CD4-positive, alpha-beta T cell (primary cell): ENCODE results near the gene ITGAX. TPM values are rescaled to one million over a fixed set of nuclear protein-coding genes. Genes with fewer than 3 reads are reported as not detected.

ENCODE experiments used
- ATAC-seq: fragments of 200-7000 bp; cut with Tn5 transposase; one replicate; pipeline ENCODE4 v1.10.0; 2022; ENCODE audit warnings: mild to moderate bottlenecking; ENCODE audit not compliant: poor library complexity
- CTCF ChIA-PET: fragments of 350-600 bp; sonication (Branson Sonifier 250); formaldehyde crosslinking; loops from one replicate; lab custom pipeline; 2021; ENCODE audit warnings: antibody characterized with exemption, inconsistent platforms; lab: Charles Lee
- POLR2A ChIA-PET: fragments of 350-600 bp; sonication (Branson Sonifier 250); formaldehyde crosslinking; loops from one replicate; lab custom pipeline; 2021; ENCODE audit warnings: antibody characterized with exemption, inconsistent platforms; lab: Charles Lee
- DNase-seq, 14 experiments: peaks; one replicate each; pipeline ENCODE4 v3.0.0-alpha.2; 2013 to 2020; ENCODE audit warnings: mixed read lengths in 2 of 14
- H3K27ac ChIP-seq, 2 donors: one replicate each; pipeline versions ENCODE4 v1.5.1 to v1.7.0; 2013; ENCODE audit warnings: low read length in 2 of 2, low read depth in 1 of 2, mild to moderate bottlenecking in 1 of 2
- H3K27me3 ChIP-seq, 2 experiments: 1 replicate in 1 of 2; 2 replicates in 1 of 2; pipeline versions ENCODE4 v1.6.1 to v1.7.0; 2013; ENCODE audit warnings: low read length in 2 of 2, control low read depth in 1 of 2, mild to moderate bottlenecking in 1 of 2, moderate library complexity in 1 of 2; ENCODE audit not compliant: insufficient read depth in 2 of 2, control insufficient read depth in 1 of 2
- H3K36me3 ChIP-seq: one replicate; pipeline ENCODE4 v1.6.1; 2013; ENCODE audit warnings: low read length, control low read depth; ENCODE audit not compliant: insufficient read depth
- H3K4me1 ChIP-seq: one replicate; pipeline ENCODE4 v1.6.1; 2013; ENCODE audit warnings: low read length, control low read depth; ENCODE audit not compliant: insufficient read depth
- H3K4me3 ChIP-seq: one replicate; pipeline ENCODE4 v1.5.1; 2013; ENCODE audit warnings: mild to moderate bottlenecking, low read length, moderate library complexity
- H3K9me3 ChIP-seq, 2 experiments: 1 replicate in 1 of 2; 2 replicates in 1 of 2; pipeline versions ENCODE4 v1.6.1 to v1.7.0; 2013; ENCODE audit warnings: low read length in 2 of 2, mild to moderate bottlenecking in 2 of 2, control low read depth in 1 of 2, moderate library complexity in 1 of 2; ENCODE audit not compliant: control insufficient read depth in 1 of 2, insufficient read depth in 1 of 2
- H3K27ac Mint-ChIP-seq: one replicate; pipeline ENCODE4 v1.8.0; 2020; ENCODE audit warnings: mixed read lengths
- H3K27me3 Mint-ChIP-seq: one replicate; pipeline ENCODE4 v1.8.0; 2021; ENCODE audit warnings: mixed read lengths
- H3K36me3 Mint-ChIP-seq: one replicate; pipeline ENCODE4 v1.8.0; 2021; ENCODE audit warnings: low read depth, mixed read lengths
- H3K4me1 Mint-ChIP-seq: one replicate; pipeline ENCODE4 v1.8.0; 2021; ENCODE audit warnings: low read depth, mixed read lengths
- H3K4me3 Mint-ChIP-seq: one replicate; pipeline ENCODE4 v1.8.0; 2020; ENCODE audit warnings: mild to moderate bottlenecking, mixed read lengths
- H3K9me3 Mint-ChIP-seq: one replicate; pipeline ENCODE4 v1.8.0; 2020; ENCODE audit warnings: mixed read lengths
- intact Hi-C, 2 experiments: fragments of 100-400 bp; cut with DNase I in 1 of 2; cut with micrococcal nuclease in 1 of 2; formaldehyde crosslinking; loops; one replicate each; pipeline versions ENCODE4 v1.15.1 to v1.9.0; 2023 to 2025; cut with DNase I, micrococcal nuclease
- total RNA-seq, 174 experiments: library from RNA in 2 of 174; stranded (reverse) in 2 of 174; gene quantifications; one replicate each; pipeline ENCODE4 v1.2.3 and lab custom pipeline; 2021 to 2026
- TF ChIP-seq, protein P1 (sequence below): fragments of 200-600 bp; IDR thresholded peaks from one replicate; pipeline ENCODE4 v1.8.0; 2022; ENCODE audit warnings: antibody characterized with exemption, mild to moderate bottlenecking

ITGAX gene
- total RNA-seq, 2 experiments from 2014 or later: 5.5 to 6.0 TPM

GRCh38 chr16:31351246-31351941 is 3.6 kb upstream of the ITGAX start:
- Histone ChIP-seq H3K36me3 (no peaks in the 10 kb centered on the region), H3K4me3 (no peak overlapping the region), H3K27me3 (no peaks in the 10 kb centered on the region), H3K4me1 (peaks cover 25% of the 10 kb centered on the region), H3K9me3 (peaks cover 0 to 4% of the 10 kb centered on the region in 2 experiments), H3K27ac (peak overlapping the region in 1 of 2 donors; percentile 37)
- no peaks in the 10 kb centered on the region for H3K36me3 Mint-ChIP-seq
- DNase-seq (peak in 2 of 14 experiments; percentile 40 to 48), ATAC-seq (no peak)
- TF ChIP-seq, protein P1, sequence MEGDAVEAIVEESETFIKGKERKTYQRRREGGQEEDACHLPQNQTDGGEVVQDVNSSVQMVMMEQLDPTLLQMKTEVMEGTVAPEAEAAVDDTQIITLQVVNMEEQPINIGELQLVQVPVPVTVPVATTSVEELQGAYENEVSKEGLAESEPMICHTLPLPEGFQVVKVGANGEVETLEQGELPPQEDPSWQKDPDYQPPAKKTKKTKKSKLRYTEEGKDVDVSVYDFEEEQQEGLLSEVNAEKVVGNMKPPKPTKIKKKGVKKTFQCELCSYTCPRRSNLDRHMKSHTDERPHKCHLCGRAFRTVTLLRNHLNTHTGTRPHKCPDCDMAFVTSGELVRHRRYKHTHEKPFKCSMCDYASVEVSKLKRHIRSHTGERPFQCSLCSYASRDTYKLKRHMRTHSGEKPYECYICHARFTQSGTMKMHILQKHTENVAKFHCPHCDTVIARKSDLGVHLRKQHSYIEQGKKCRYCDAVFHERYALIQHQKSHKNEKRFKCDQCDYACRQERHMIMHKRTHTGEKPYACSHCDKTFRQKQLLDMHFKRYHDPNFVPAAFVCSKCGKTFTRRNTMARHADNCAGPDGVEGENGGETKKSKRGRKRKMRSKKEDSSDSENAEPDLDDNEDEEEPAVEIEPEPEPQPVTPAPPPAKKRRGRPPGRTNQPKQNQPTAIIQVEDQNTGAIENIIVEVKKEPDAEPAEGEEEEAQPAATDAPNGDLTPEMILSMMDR: no peak
- CTCF ChIA-PET: no interaction called here
- POLR2A ChIA-PET: no interaction called here
- no peaks in the 10 kb centered on the region for H3K9me3 Mint-ChIP-seq
- no peak overlapping the region for H3K4me3 Mint-ChIP-seq
- H3K4me1 Mint-ChIP-seq: peaks cover 11% of the 10 kb centered on the region
- H3K27ac Mint-ChIP-seq: no peak overlapping the region
- H3K27me3 Mint-ChIP-seq: peaks cover 5% of the 10 kb centered on the region
- intact Hi-C loops: no loop called here

- no peak overlapping the region for H3K4me3 ChIP-seq
These were observed 3.0 kb upstream of the ITGAX start for GRCh38 chr16:31351942-31352325.

GRCh38 chr16:31352376-31353115 is 2.4 kb upstream of the ITGAX start:
- H3K4me3 Mint-ChIP-seq: no peak overlapping the region
- ChIA-PET POLR2A (no interaction called here), CTCF (no interaction called here)
- DNase-seq (peak in 2 of 14 experiments; percentile 52 to 64), ATAC-seq (no peak)
- H3K36me3 ChIP-seq: no peaks in the 10 kb centered on the region
- TF ChIP-seq, protein P1: no peak
- peaks cover 0 to 4% of the 10 kb centered on the region in 2 experiments for H3K9me3 ChIP-seq
- peaks cover 5% of the 10 kb centered on the region for H3K27me3 Mint-ChIP-seq
- H3K27me3 ChIP-seq: no peaks in the 10 kb centered on the region
- H3K27ac ChIP-seq: peak overlapping the region in 1 of 2 donors; percentile 23
- H3K4me1 ChIP-seq: peaks cover 25% of the 10 kb centered on the region
- intact Hi-C loops: no loop called here
- H3K4me1 Mint-ChIP-seq: peaks cover 12% of the 10 kb centered on the region
- no peak overlapping the region for H3K4me3 ChIP-seq
- no peaks in the 10 kb centered on the region for H3K36me3 Mint-ChIP-seq
- no peaks in the 10 kb centered on the region for H3K9me3 Mint-ChIP-seq
- H3K27ac Mint-ChIP-seq: no peak overlapping the region

More at GRCh38 chr16:31351942-31352325, 3.0 kb upstream of the ITGAX start:
- ATAC-seq: no peak
- peaks cover 5% of the 10 kb centered on the region for H3K27me3 Mint-ChIP-seq
- peaks cover 11% of the 10 kb centered on the region for H3K4me1 Mint-ChIP-seq
- Histone ChIP-seq H3K27ac (peak overlapping the region in 1 of 2 donors; percentile 37), H3K4me1 (peaks cover 25% of the 10 kb centered on the region), H3K27me3 (no peaks in the 10 kb centered on the region), H3K9me3 (peaks cover 0 to 4% of the 10 kb centered on the region in 2 experiments), H3K36me3 (no peaks in the 10 kb centered on the region)
- POLR2A ChIA-PET: no interaction called here
- no peak overlapping the region for H3K4me3 Mint-ChIP-seq
- no peaks in the 10 kb centered on the region for H3K9me3 Mint-ChIP-seq
- TF ChIP-seq, protein P1: no peak
- H3K36me3 Mint-ChIP-seq: no peaks in the 10 kb centered on the region
- CTCF ChIA-PET: no interaction called here
- DNase-seq: peak in 2 of 14 experiments; percentile 65 to 77
- no peak overlapping the region for H3K27ac Mint-ChIP-seq
- intact Hi-C loops: no loop called here
